ENCODE measurements around the gene CDKN2D. TPM values are rescaled to one million over a fixed set of nuclear protein-coding genes. Genes with fewer than 3 reads are reported as not detected.
A peak's percentile ranks its signal among the peaks of the same experiment; 100 is the strongest.

The CDKN2D gene
- total RNA-seq, 1 experiment from 2014 or later = 5.6 TPM

DNA sequence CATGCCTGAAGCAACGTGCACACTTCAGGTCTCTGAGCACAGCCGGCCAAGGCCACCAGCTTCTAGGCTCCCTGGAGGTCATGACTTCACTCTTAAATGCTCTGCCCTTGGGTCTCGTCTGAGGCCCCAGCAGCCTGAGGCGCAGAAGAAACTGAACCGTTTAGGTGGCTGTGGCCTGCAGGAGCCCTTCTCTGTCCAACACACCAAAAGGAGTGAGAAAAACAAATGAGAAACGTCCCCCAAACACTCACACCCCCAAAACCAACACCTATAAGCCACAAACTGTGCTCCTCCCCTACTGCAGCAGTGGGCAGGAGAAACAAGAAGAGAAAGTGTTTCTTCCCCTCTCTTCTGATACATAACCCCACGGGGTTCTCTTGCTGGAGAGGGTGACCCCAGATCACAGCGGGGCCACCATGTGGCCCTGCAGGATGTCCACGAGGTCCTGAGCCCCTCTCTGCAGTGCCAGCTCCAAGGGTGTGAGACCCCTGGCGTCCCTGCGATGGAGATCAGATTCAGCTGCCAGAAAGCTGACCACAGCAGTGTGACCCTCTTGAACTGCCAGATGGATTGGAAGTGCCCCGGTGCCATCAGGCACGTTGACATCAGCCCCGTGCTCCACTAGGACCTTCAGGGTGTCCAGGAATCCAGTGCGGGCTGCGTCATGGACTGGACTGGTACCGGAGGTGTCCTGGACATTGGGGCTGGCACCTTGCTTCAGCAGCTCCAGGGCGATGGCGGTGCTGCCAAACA is 1.9 kb downstream of the CDKN2D start:
- H3K36me3 ChIP-seq (replicated peaks; ENCODE audit: control insufficient read depth, insufficient read depth, low read length) = peaks cover 1% of the 10 kb centered on the region; the same call in 1 of the 2 replicates
- H3K27me3 ChIP-seq (ENCODE audit: control insufficient read depth, insufficient read depth, low read length) = no peaks in the 10 kb centered on the region; the same call in 1 of the 2 replicates
- DNase-seq = peak; percentile 43
- H3K4me3 ChIP-seq (ENCODE audit: insufficient read depth, low read depth, low read length) = no peak overlapping the region

DNA sequence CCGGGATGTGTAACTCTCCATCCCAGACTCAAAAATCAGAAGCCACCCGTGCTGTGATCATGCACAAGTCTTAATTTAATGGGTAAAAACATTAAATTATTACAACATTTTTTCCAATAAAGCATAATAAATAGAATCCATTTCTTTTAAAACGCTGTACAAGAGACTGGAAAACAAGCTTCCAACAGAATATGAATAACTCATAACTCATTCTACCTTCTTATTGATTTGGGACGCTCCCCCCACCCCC is 2.4 kb downstream of the CDKN2D start:
- Histone ChIP-seq H3K27me3 (ENCODE audit: control insufficient read depth, insufficient read depth, low read length) (no peaks in the 10 kb centered on the region; the same call in 1 of the 2 replicates), H3K36me3 (replicated peaks; ENCODE audit: control insufficient read depth, insufficient read depth, low read length) (peaks cover 1% of the 10 kb centered on the region; the same call in 1 of the 2 replicates), H3K4me3 (ENCODE audit: insufficient read depth, low read depth, low read length) (peak overlapping the region; percentile 39)
- no peak for DNase-seq

DNA sequence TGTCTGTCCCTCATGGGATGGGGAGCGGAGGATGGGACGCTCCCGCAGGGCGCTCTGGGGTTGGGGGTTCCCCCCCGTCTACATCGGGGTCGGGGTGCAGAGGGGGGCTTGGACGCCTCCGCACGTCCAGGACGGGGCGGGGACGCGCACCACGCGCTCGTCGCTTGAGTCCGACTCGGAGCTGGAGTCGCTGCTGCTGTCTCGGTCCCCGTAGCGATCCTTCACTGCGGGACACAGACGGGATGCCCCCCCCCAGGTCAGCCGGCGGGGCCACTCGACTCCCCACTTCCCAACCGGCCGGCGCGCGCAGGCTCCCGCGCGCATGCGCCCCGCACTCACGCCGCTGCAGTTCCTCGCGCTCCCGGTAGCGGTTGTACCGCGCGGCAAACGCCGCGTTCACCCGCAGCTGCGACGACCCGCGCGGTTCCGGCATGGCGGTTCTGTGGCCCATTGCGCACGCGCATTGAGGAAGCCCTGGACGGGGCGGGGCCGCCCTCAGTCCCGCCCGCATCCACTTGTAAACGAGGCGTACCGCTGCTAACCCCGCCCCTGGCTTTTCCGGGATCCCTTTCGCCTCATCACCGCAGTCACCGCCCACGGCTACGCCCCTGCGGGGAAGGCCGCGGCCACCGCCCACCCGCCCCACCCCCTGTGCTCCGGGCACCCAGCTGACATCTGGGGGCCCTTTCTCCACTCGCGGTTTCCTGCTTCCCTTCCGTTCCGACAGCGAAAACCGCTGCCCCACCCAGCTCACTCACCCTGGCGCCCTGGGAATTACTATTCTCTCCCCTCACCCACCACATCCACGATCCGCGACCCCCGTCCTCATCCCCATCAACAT is 3.0 kb downstream of the CDKN2D start, which contains the start of gene KRI1:
Gene KRI1, minus strand, starts transcription at position 444 of the 841 bp plus-strand sequence. Its CDS starts 11 bp downstream, at position 433.
- DNase-seq = peak; percentile 100
- Histone ChIP-seq H3K27me3 (ENCODE audit: control insufficient read depth, insufficient read depth, low read length) (no peaks in the 10 kb centered on the region; the same call in 1 of the 2 replicates), H3K4me3 (ENCODE audit: insufficient read depth, low read depth, low read length) (peak within 1 kb of the TSS; percentile 99), H3K36me3 (replicated peaks; ENCODE audit: control insufficient read depth, insufficient read depth, low read length) (peaks cover 2% of the 10 kb centered on the region)

DNA sequence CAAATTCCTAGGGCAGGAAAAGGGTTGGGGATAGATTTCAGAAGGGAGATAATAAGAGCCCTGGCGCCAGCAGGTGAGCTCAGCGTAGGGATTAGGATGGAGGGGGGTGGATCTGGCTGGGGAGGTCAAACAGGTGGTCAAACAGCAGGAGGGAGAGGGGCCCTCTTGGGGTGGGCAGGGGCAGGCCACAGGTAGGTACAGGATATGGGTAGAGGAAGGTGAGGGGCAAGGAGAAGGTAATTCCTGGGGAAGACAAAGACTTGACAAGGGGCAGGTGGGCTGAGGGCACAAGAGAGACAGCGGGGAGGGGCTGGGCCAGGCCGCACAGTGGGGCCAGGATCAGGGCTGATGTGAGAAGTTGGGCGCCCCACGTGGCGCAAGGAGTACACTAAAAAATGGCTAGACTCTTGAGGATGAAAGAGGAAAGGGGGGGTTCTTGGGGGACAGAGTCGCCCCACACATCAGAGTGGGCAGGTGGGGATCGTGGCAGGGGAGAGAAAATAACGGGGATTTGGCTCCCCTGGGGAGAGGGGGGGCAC is 3.7 kb downstream of the CDKN2D start:
- H3K36me3 ChIP-seq (replicated peaks; ENCODE audit: control insufficient read depth, insufficient read depth, low read length) = peaks cover 3% of the 10 kb centered on the region
- peak overlapping the region; percentile 99 for H3K4me3 ChIP-seq (ENCODE audit: insufficient read depth, low read depth, low read length)
- H3K27me3 ChIP-seq (ENCODE audit: control insufficient read depth, insufficient read depth, low read length) = no peaks in the 10 kb centered on the region; the same call in 1 of the 2 replicates
- DNase-seq = peak; percentile 93

DNA sequence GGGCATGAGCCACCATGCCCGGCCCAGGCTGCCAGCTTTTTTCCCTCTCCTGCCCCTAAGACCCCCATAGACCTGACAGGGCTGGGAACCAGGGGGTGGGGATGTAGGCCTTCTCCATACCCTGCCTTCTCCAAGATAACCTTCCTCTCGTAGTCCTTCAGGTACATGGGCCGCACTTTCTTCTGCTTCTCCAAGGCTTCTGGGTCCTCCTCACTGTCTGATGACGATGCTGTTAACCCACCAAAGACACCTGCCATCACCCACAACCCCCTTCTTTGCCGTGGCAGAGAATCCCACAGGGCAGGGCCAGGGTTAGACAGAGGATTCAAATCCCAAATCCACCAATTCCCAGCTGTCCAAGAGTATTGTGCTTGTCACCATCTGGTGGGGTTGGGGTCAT is 6.2 kb downstream of the CDKN2D start:
- H3K4me3 ChIP-seq (ENCODE audit: insufficient read depth, low read depth, low read length) = no peak overlapping the region
- DNase-seq = no peak
- H3K36me3 ChIP-seq (replicated peaks; ENCODE audit: control insufficient read depth, insufficient read depth, low read length) = peaks cover 14% of the 10 kb centered on the region
- H3K27me3 ChIP-seq (ENCODE audit: control insufficient read depth, insufficient read depth, low read length) = no peaks in the 10 kb centered on the region; the same call in 1 of the 2 replicates

DNA sequence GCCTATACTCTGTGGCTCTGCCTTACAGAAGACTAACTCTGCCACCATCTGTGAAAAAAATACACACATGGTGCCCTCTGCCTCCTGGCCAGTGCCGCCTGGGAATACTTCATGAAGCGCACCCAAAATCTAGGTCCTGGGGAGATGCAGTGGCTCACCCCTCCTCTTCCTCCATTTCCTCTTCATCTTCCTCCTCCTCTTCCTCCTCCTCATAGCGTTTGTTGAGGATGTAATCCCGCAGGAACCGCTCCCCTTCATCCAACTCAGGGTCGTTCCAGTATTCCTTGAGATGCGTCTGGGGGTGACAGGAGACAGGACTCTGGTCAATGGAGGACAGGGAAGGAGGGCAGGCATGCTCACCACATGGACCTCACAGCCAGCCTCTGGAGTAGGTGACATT is 8.6 kb downstream of the CDKN2D start:
- DNase-seq = no peak
- no peak overlapping the region for H3K4me3 ChIP-seq (ENCODE audit: insufficient read depth, low read depth, low read length)
- peaks cover 20% of the 10 kb centered on the region for H3K36me3 ChIP-seq (replicated peaks; ENCODE audit: control insufficient read depth, insufficient read depth, low read length)
- no peaks in the 10 kb centered on the region for H3K27me3 ChIP-seq (ENCODE audit: control insufficient read depth, insufficient read depth, low read length)

DNA sequence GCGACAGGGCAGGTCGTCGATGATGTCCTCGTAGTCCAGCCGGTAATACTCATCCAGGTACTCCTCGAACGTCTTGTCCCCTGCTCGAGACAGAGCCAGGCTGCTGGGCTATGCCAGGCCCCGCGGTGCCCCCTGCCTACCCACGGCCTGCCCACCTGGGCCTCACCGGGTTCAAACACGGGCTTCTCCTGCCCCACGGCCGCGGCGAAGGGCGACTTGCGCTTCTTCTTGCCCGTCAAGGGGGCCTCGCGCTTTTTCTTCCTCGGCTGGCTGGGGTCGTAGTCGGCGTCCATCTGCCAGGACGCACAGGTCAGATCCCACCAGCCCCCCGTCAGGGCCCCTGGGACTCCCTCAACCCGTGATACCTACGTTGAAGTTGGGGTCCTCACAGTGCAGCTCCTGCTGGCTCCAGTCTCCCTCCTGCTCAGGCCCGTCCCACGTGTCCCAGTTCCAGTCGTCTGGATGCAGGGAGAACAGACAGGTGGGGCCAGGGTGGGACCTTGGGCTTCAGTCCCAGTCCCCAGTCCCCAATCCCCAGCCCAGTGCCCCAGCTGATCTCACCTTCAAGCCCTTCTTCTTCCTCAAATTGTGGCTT is 11.1 kb downstream of the CDKN2D start:
- DNase-seq = peak; percentile 38
- H3K4me3 ChIP-seq (ENCODE audit: insufficient read depth, low read depth, low read length) = no peak overlapping the region
- H3K36me3 ChIP-seq (replicated peaks; ENCODE audit: control insufficient read depth, insufficient read depth, low read length) = peaks cover 36% of the 10 kb centered on the region
- H3K27me3 ChIP-seq (ENCODE audit: control insufficient read depth, insufficient read depth, low read length) = no peaks in the 10 kb centered on the region

DNA sequence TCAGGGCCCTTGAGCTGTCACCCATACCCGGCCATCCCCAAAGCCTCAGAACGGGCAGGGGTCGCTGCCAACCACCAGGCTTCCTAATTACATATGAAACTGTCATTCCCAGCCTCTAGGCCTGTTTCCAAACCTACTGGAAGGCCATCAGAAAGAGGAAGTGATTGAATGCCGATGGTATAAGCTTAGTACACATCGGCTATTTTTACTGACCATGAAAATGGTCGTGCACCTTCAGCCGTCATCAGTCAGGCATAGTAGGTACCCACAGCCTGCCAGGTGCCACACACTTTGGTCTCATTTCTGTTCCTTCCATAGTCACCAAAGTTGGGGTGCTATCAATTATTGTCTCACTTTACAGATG is 13.2 kb downstream of the CDKN2D start:
- Histone ChIP-seq H3K4me3 (ENCODE audit: insufficient read depth, low read depth, low read length) (no peak overlapping the region), H3K36me3 (replicated peaks; ENCODE audit: control insufficient read depth, insufficient read depth, low read length) (peaks cover 36% of the 10 kb centered on the region), H3K27me3 (ENCODE audit: control insufficient read depth, insufficient read depth, low read length) (no peaks in the 10 kb centered on the region)
- DNase-seq = no peak

DNA sequence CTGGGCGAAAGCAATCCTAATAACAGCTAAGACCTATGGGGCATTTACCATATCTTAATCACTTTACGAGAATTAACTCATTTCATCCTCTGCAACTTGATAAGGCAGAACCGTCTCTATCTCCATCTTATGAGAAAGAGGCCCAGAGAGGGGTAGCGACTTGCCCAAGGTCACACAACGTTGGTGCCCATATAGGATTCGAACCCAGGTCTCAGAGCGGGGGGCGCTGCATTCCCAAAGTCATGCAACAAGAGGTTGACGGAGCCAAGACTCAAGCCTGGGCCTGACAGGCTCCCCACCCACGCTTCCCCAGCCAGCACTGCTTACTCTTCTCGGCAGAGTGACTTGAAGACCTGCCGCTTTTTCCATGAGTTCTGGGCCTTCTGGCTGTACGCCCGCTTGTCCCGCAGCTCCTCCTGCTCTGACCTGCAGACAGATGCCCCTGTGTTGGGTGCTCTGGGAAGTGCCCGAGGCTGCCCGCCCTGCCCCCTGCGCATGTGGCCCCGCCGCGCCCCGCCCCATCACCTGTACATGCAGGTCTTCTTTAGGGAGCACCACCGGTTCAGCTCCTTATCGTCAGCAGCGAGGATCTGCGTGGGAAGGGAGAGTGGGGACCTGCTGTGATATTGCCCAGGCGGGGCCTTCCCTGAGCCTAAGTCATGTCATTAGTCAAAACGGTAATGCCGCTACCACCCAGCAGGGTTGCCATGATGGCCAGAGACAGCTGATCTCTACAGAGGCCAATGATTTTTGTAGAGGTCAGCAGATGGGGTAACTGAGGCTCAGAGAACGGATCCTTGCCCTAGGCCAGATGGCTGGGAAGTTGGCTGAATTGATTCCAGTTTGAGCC is 13.8 kb downstream of the CDKN2D start:
- Histone ChIP-seq H3K27me3 (ENCODE audit: control insufficient read depth, insufficient read depth, low read length) (no peaks in the 10 kb centered on the region), H3K4me3 (ENCODE audit: insufficient read depth, low read depth, low read length) (no peak overlapping the region), H3K36me3 (replicated peaks; ENCODE audit: control insufficient read depth, insufficient read depth, low read length) (peaks cover 38% of the 10 kb centered on the region)
- DNase-seq = peak; percentile 67

DNA sequence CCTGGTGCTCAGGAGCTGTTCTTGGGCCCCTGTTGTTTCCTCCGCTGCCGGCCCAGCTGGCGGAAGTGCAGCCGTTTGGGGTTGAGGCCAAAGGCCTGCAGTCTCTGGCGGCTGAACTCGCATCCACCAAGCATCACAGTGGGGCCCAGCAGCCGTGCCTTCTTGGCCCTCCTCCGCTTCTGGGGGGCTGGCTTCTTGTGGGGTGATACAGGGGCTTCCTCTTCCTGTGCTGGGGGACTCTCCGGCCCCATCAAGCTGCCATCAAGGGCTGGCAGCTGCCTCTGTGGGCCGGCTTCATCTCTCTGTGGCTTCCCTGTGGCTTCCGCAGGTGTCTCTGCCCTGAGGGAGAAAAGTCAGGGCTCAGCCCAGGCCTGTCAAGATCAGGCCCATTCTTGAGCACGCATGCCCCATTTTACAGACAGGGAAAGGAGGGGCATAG is 14.8 kb downstream of the CDKN2D start:
- H3K4me3 ChIP-seq (ENCODE audit: insufficient read depth, low read depth, low read length) = no peak overlapping the region
- DNase-seq = peak; percentile 45
- H3K36me3 ChIP-seq (replicated peaks; ENCODE audit: control insufficient read depth, insufficient read depth, low read length) = peaks cover 33% of the 10 kb centered on the region
- H3K27me3 ChIP-seq (ENCODE audit: control insufficient read depth, insufficient read depth, low read length) = no peaks in the 10 kb centered on the region

DNA sequence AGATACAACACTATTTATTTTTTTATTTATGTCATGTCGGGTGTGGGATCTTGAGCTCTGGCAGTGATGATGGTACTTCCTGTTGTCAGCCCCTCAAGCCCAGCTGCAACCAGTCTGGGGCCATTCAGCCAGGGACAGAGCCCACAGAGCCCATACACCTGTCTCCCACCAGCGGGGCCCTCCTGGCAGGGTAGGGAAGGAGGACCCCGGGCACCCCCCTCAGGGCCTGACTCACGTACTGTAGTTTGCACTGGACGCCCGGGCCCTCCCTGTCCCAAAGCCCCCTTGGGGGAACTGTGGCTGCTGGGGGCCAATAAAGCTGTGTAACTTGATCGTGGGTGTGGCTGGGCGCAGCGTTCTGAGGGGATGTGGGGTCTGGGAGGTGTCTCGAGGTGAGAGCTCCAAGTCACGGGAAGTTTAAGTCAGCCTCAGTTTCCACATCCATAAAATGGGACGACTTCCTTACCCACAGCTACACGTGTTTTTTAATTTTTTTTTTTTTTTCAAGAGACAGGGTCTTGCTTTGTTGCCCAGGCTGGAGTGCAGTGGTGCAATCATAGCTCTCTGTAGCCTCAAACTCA is 15.6 kb downstream of the CDKN2D start:
- DNase-seq = peak; percentile 55
- Histone ChIP-seq H3K36me3 (replicated peaks; ENCODE audit: control insufficient read depth, insufficient read depth, low read length) (peaks cover 36% of the 10 kb centered on the region), H3K4me3 (ENCODE audit: insufficient read depth, low read depth, low read length) (no peak overlapping the region), H3K27me3 (ENCODE audit: control insufficient read depth, insufficient read depth, low read length) (no peaks in the 10 kb centered on the region)

DNA sequence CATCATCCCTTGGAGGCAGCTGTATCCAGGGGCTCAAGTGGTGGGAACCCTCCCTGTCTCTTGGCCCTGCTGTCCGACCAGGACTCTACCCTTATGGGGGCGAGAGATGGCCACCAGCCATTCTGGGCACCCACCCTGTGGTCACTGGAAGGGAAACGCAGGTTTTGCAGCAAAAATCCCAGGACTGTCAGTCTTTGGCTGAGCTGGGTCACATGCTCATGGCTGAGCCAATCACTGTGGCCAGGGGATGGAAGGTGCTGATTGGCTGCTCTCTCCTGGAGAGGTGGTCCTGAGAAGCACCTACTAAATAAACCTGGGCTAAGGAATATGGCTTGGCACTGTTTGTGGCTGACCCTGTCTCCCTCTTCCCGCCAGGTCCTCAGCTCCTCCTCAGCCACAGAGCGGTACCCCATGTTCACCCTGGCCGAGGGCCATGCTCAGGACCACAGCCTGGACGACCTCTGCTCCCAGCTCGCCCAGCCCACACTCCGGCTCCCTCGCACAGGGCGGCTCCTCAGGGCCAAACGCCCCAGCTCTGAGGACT is 16.2 kb downstream of the CDKN2D start:
- peak; percentile 93 for DNase-seq
- peaks cover 35% of the 10 kb centered on the region for H3K36me3 ChIP-seq (replicated peaks; ENCODE audit: control insufficient read depth, insufficient read depth, low read length)
- H3K4me3 ChIP-seq (ENCODE audit: insufficient read depth, low read depth, low read length) = no peak overlapping the region
- H3K27me3 ChIP-seq (ENCODE audit: control insufficient read depth, insufficient read depth, low read length) = no peaks in the 10 kb centered on the region

DNA sequence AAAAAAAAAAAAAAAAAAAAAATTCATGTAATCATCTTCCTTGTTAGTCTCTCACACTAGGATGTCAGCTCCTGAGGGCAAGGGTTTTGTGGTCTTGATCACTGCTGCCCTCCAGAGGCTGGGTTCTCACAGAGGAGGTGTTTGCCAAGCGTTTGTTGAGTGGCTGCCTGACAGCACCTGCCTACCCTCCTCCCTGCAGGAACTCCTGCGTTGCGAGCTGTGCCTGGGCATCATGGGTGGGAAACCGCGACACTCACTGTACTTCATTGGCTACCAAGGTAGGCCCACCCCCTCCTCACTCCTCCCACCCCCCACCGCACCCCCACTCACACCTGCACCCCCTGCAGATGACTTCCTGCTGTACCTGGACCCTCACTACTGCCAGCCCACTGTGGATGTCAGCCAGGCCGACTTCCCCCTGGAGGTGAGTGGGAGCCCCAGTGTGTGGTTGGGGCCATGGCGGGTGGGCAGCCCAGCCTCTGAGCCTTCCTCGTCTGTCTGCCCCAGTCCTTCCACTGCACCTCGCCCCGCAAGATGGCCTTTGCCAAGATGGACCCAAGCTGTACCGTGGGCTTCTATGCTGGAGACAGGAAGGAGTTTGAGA is 17.0 kb downstream of the CDKN2D start:
- Histone ChIP-seq H3K27me3 (ENCODE audit: control insufficient read depth, insufficient read depth, low read length) (no peaks in the 10 kb centered on the region), H3K36me3 (replicated peaks; ENCODE audit: control insufficient read depth, insufficient read depth, low read length) (peaks cover 39% of the 10 kb centered on the region), H3K4me3 (ENCODE audit: insufficient read depth, low read depth, low read length) (no peak overlapping the region)
- peak; percentile 74 for DNase-seq

Data from H7 (cell line).